ENCODE results near the gene NUDT8. TPM values are rescaled to one million over a fixed set of nuclear protein-coding genes. Genes with fewer than 3 reads are reported as not detected.

NUDT8 gene
- total and polyA plus RNA-seq, 10 of the 15 experiments (the other 5 are each of a cell fraction or from before 2014, with no cell fraction given), result 0.32 to 18.2 (median 9.8) TPM

DNA sequence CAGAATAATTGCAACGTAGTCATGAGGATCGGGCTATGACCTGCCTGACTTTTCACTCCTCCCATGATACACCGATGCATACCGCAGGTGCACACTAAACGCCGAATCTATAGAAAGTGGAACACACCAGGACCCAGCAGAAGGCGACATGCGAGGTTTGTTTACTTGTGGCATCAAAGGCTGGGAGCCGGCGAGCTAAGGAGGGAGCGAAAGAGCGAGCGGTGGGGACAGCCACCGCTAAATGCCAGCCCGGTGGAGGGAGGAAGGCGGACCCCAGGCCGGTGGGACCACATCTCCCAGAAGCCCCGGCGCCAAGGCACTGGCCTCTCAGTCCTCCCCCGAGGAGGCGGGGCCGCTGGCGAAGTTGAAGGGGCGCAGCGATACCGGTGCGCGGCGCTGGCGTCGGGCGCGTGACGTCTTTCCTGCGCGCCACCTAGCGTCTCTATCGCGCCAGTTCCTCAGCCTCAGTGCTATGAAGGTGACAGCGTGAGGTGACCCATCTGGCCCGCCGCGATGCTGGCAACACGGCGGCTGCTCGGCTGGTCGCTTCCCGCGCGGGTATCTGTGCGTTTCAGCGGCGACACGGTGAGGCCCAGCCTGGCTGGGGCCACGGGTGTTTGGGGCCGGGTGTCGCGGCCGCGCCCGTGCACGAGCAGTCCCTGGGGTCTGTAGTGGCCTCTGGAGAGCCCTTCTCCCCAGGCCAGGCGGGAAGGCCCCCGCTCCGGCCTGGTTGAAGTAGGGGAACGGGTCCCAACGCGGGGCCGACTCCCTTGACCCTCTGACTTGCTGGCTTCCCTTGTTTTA, 23.0 kb downstream of the NUDT8 start, which contains the start of gene NDUFV1 (continued):
- TF ChIP-seq PML (IDR thresholded peaks at IDR 0.05; ENCODE audit: low read length) (no peak), PBX3 (IDR thresholded peaks at IDR 0.05; ENCODE audit: insufficient replicate concordance, low read depth, low read length) (peak; percentile 72), RELB (IDR thresholded peaks at IDR 0.05; ENCODE audit: low read depth) (peak; percentile 89), NBN (IDR thresholded peaks at IDR 0.05) (peak; percentile 90), WRNIP1 (IDR thresholded peaks at IDR 0.05; ENCODE audit: borderline replicate concordance, low read depth, low read length) (no peak), HDGF (IDR thresholded peaks at IDR 0.05) (peak; percentile 96), POLR2AphosphoS2 (IDR thresholded peaks at IDR 0.05; ENCODE audit: low read depth, low read length) (peak; percentile 53; the same call in 1 of the 2 replicates), TAF1 (IDR thresholded peaks at IDR 0.05; ENCODE audit: borderline replicate concordance, low read depth, low read length) (peak; percentile 76; the same call in 1 of the 2 replicates), E2F4 (IDR thresholded peaks at IDR 0.05; ENCODE audit: low read depth, low read length) (no peak), POLR2AphosphoS5 (IDR thresholded peaks at IDR 0.05; ENCODE audit: low read length) (peak; percentile 83), HSF1 (IDR thresholded peaks at IDR 0.05; ENCODE audit: low read depth, low read length) (no peak)
- TF ChIP-seq, protein P1, sequence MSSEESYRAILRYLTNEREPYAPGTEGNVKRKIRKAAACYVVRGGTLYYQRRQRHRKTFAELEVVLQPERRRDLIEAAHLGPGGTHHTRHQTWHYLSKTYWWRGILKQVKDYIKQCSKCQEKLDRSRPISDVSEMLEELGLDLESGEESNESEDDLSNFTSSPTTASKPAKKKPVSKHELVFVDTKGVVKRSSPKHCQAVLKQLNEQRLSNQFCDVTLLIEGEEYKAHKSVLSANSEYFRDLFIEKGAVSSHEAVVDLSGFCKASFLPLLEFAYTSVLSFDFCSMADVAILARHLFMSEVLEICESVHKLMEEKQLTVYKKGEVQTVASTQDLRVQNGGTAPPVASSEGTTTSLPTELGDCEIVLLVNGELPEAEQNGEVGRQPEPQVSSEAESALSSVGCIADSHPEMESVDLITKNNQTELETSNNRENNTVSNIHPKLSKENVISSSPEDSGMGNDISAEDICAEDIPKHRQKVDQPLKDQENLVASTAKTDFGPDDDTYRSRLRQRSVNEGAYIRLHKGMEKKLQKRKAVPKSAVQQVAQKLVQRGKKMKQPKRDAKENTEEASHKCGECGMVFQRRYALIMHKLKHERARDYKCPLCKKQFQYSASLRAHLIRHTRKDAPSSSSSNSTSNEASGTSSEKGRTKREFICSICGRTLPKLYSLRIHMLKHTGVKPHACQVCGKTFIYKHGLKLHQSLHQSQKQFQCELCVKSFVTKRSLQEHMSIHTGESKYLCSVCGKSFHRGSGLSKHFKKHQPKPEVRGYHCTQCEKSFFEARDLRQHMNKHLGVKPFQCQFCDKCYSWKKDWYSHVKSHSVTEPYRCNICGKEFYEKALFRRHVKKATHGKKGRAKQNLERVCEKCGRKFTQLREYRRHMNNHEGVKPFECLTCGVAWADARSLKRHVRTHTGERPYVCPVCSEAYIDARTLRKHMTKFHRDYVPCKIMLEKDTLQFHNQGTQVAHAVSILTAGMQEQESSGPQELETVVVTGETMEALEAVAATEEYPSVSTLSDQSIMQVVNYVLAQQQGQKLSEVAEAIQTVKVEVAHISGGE (CRISPR knock-in tag; IDR thresholded peaks at IDR 0.05), result no peak
- TF ChIP-seq, protein P2, sequence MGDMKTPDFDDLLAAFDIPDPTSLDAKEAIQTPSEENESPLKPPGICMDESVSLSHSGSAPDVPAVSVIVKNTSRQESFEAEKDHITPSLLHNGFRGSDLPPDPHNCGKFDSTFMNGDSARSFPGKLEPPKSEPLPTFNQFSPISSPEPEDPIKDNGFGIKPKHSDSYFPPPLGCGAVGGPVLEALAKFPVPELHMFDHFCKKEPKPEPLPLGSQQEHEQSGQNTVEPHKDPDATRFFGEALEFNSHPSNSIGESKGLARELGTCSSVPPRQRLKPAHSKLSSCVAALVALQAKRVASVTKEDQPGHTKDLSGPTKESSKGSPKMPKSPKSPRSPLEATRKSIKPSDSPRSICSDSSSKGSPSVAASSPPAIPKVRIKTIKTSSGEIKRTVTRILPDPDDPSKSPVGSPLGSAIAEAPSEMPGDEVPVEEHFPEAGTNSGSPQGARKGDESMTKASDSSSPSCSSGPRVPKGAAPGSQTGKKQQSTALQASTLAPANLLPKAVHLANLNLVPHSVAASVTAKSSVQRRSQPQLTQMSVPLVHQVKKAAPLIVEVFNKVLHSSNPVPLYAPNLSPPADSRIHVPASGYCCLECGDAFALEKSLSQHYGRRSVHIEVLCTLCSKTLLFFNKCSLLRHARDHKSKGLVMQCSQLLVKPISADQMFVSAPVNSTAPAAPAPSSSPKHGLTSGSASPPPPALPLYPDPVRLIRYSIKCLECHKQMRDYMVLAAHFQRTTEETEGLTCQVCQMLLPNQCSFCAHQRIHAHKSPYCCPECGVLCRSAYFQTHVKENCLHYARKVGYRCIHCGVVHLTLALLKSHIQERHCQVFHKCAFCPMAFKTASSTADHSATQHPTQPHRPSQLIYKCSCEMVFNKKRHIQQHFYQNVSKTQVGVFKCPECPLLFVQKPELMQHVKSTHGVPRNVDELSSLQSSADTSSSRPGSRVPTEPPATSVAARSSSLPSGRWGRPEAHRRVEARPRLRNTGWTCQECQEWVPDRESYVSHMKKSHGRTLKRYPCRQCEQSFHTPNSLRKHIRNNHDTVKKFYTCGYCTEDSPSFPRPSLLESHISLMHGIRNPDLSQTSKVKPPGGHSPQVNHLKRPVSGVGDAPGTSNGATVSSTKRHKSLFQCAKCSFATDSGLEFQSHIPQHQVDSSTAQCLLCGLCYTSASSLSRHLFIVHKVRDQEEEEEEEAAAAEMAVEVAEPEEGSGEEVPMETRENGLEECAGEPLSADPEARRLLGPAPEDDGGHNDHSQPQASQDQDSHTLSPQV (IDR thresholded peaks at IDR 0.05), result no peak
- TF ChIP-seq, protein P3, sequence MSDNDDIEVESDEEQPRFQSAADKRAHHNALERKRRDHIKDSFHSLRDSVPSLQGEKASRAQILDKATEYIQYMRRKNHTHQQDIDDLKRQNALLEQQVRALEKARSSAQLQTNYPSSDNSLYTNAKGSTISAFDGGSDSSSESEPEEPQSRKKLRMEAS (IDR thresholded peaks at IDR 0.05; ENCODE audit: low read depth, low read length), result peak; percentile 49; the same call in 1 of the 2 replicates
